Erythroblast (primary cell): ENCODE results near the gene ITCH.
"Not testable (repeated sequence)": the region's sequence is repeated elsewhere in the genome, so short reads cannot be mapped to it uniquely, and the experiment has no call there.

Experiments
- GATA1 ChIP-seq: IDR thresholded peaks from 2 replicates; pipeline ENCODE4 v1.6.1; 2011; ENCODE audit warnings: low read depth, mild to moderate bottlenecking, control low read depth, low read length, moderate library complexity
- POLR2A ChIP-seq: IDR thresholded peaks from 2 replicates; pipeline ENCODE4 v1.6.1; 2011; ENCODE audit warnings: mild to moderate bottlenecking, low read length

GRCh38 chr20:34519841-34520240, 156.8 kb downstream of the ITCH start:
- TF ChIP-seq POLR2A, GATA1: not testable (repeated sequence)
